GM19238 (cell line): ENCODE results near the gene SUPT6H.

Source experiments
- DNase-seq: peaks from one replicate; pipeline ENCODE4 v3.0.0; 2011; ENCODE audit warnings: low spot score; ENCODE audit not compliant: insufficient read length

SUPT6H gene

GRCh38 chr17:28661635-28662526 is at the start of gene SUPT6H, which contains the start of gene SDF2:
TSS of gene SUPT6H (plus strand) at chr17:28662205. CDS start at chr17:28673402, 11,197 bp downstream.
TSS of gene SDF2 (minus strand) at chr17:28661906. CDS start at chr17:28661876, 30 bp downstream.
- DNase-seq, result peak; percentile 93

DNA sequence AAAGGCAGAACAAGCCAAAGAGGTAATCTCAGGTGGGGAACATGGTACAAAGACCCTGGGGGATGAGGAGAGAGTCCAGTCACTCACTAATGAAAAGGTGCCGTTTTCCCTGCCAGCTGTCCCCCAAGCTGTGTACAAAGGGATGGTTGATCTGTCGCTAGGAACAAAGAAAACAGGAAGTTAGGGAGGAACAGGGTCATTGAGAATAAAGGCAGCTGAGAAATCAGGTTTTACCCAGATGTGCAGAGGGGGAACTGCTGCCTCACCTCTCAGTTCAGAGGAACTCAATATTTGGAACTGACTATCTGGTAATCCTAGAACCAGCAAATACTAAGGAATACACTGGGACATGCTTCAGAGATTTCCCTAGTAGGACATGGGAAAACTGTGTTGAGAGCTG is 49.5 kb upstream of the SUPT6H start:
- DNase-seq, result no peak

DNA sequence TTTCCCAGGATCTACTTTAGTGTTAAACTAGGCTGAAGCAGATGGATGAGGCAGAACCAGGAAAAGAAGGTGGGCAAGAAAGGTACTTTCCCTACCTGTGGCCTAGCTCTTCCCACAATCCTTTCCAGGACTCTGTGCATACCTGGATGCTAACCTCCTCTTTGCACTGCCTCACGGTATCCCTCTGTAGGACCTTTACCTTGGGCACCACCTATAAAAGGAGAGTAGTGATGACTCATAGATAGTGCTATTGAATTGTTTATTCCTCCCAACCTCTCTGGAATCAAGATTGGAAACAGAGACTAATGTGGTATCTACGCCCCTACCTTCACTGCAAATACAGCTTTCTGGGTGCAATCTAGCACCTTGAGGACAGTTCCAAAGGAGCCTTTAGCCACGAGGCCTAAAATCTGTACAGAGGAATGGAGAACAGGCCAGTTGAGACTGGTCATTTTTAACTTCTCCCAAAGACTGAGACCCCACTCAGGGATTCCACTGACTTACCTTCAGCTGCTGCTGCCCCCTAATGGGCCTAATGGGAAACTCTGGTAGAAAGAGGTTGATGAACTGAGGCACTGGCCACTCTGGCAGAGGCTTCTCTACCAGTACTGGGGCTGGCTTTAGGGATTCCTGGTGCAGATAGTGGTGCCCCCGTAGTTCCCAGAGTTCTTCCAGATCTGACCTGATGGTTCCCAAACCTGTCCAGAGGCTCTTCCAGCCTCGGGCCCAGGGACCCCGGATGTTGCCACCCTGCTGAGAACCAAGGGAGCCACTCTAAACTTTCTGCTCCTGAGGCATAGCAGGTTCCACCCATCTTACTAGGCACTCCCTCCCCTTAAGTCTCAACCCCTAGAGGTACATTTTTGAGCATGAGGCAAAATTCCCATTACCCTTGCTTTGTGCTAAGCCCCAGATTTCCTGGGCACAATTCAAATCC is 48.8 kb upstream of the SUPT6H start:
- DNase-seq, result no peak

GRCh38 chr17:28613931-28614381 is 48.0 kb upstream of the SUPT6H start, which contains the start of gene RSKR:
TSS of gene RSKR (minus strand) at chr17:28614185. CDS start at chr17:28614161, 24 bp downstream.
- DNase-seq, result no peak

GRCh38 chr17:28615260-28615940 is 46.6 kb upstream of the SUPT6H start:
- no peak for DNase-seq

DNA sequence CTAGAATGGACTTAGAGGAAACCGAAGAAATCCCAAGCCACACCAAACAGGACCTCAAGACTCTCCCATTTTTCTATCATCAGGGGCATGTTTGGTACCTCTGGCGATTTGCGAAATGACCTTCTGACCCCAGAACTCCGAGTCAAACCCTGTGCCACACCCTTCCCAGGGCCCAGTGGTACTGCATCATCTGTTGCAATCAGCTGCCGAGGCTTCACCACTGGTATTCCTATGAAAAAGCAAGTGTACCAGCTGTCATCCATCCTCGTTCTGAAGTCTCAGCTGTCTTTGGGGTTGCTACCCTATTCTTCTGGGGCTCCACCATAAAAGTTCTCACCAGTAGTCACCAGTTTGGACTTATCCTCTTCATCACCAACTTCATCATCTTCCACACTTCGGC is 45.7 kb upstream of the SUPT6H start:
- DNase-seq, result no peak

GRCh38 chr17:28618464-28618863 is 43.5 kb upstream of the SUPT6H start:
- DNase-seq, result no peak

DNA sequence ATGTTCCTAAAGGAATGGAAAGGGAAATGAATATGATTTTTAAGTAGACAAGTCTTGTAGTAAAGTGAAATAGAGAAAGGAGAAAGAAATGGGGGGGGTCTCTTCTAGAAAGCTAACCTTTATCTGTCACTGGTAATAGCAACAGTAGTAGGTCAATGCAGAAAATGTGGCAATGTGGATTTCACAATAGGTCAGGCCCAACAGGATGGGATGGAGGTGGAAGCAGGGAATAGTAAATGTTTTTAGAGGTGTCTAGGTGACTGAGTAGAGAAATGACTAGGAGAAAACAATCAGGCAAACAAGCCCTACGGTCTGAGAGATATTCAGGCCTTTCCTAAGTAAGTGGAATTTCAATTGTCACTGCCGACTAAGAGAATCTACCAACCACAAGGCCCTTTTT is 42.0 kb upstream of the SUPT6H start:
- no peak for DNase-seq

GRCh38 chr17:28622186-28622585 is 39.8 kb upstream of the SUPT6H start:
- no peak for DNase-seq

- no peak for DNase-seq
Measured at GRCh38 chr17:28623696-28624095, 38.3 kb upstream of the SUPT6H start.

- no peak for DNase-seq
Measured at GRCh38 chr17:28624148-28624547, 37.9 kb upstream of the SUPT6H start.

- no peak for DNase-seq
Measured at GRCh38 chr17:28626818-28627217, 35.2 kb upstream of the SUPT6H start.

GRCh38 chr17:28634206-28634865 is 27.7 kb upstream of the SUPT6H start:
- no peak for DNase-seq

GRCh38 chr17:28635506-28635905 is 26.5 kb upstream of the SUPT6H start:
- DNase-seq, result no peak

DNA sequence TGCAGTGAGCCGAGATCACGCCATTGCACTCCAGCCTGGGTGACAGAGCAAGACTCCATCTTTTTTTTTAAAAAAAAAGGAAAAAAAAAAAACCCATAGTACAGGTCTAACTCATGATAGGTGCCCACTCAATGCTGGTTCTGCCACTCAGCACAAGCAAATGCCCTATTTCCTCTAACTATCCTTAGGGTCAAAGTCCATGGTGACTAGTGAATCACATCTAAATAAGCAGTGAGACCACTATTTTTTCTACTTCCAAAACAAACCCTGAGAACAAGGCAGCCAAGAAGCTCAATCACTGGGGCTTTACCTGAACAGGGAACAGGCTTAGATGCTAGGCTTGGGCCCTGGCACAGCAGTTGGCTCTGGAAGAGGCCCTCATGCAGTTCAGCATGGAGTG is 20.4 kb upstream of the SUPT6H start:
- DNase-seq, result no peak

DNA sequence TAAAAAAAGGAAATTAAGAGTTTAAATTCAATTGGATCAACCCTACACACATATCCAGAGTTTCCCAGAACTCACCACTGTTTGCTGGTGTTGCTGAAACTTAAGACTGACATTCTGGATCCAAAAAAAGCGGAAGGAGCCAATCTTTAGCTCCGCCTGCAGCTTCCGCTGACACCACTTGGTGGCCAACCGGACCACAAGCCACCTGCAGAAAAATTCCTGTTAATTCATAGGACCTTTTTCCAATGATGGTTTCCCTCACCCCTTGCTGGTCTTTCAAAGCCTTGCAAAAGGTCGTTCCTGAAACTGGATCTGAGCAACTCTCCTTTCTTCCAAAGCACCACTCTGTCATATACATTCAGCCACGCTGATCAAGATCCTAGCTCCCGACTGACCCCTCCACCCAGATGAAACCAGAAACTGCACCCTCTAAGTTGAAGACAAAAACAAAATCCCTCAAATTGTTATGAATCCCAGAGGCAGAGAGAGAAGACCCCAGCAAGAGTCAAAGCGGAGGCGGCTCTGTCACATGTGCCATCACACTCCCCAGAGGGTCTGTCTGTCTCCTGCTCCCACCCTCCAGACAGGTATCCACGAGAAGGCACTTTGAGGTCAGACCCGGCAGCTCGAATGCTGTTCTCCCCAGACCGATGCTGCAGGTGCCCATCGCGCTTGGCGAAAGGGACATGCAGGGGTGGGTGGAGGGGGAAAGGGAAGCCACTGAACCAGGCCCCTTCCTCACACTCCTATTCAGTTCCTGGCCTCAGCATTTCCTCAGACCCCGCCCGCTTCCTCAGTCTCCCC is 17.8 kb upstream of the SUPT6H start:
- DNase-seq, result peak; percentile 52

GRCh38 chr17:28644787-28645575 is 17.0 kb upstream of the SUPT6H start, which contains the start of gene BLTP2:
TSS of gene BLTP2 (minus strand) at chr17:28645158. CDS start at chr17:28645056, 102 bp downstream.
- peak; percentile 96 for DNase-seq

DNA sequence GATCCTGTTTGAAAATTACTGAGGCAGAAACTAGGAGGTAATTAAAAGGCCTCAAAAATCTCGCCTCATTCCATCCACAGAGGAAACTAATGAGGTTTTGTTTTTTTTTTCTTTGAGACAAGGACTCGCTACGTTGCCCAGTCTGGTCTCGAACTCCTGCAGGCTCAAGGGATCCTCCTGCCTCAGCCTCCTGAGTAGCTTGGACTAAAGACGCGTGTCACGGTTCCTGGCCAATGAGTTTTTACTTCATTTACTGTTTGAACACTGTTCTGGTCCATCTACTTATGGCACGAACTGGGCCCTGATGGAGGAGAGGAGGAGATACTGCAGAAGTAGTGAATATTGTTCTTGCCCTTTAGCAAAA is 16.4 kb upstream of the SUPT6H start:
- no peak for DNase-seq
